Measurements from ENCODE around the gene FNDC3A. TPM values are rescaled to one million over a fixed set of nuclear protein-coding genes. Genes with fewer than 3 reads are reported as not detected.

FNDC3A gene
- total and polyA plus RNA-seq, 4 donors, result 25.2 to 89.5 (median 32.1) TPM

DNA sequence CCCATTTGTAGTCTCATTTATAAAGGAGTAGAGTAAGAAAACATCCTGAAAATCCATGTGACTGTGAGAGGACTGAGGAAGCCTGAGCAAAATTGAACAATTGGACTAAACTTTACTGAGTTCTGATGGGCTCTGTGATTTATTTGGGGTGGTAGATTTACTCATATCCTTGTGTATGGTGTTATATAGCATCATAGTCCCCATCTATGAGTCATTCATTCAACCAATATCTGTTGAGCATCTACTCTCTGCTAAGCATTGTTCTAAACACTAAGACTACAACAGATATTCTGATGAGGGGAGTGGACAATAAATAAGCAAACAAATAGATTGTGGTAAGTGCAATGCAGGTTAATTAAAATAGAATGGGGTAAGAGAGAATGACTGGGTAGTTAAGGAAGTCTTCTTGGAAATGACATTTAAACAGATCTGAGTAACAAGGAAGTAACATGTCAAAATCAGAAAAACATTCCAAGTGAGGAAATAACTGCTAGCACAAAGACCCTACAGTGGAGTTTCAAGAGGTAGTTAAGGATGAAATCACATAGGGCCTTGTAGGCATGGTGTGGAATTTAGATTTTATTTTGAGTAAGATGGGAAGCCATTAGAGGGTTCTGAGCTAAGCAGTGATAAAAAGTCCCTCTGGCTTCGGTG is 208.1 kb downstream of the FNDC3A start (continued):
- TF ChIP-seq REST (IDR thresholded peaks at IDR 0.05) (no peak), HNF4A (conservative IDR thresholded peaks at IDR 0.05) (no peak), MAX (IDR thresholded peaks at IDR 0.05) (no peak), RXRA (IDR thresholded peaks at IDR 0.05) (no peak), RAD21 (IDR thresholded peaks at IDR 0.05) (no peak), FOXA1 (IDR thresholded peaks at IDR 0.05) (no peak), GABPA (IDR thresholded peaks at IDR 0.05 in 1 of 2, conservative IDR thresholded peaks at IDR 0.05 in 1 of 2) (no peak), EGR1 (IDR thresholded peaks at IDR 0.05; ENCODE audit: low read depth in 2 of 2) (no peak)

DNA sequence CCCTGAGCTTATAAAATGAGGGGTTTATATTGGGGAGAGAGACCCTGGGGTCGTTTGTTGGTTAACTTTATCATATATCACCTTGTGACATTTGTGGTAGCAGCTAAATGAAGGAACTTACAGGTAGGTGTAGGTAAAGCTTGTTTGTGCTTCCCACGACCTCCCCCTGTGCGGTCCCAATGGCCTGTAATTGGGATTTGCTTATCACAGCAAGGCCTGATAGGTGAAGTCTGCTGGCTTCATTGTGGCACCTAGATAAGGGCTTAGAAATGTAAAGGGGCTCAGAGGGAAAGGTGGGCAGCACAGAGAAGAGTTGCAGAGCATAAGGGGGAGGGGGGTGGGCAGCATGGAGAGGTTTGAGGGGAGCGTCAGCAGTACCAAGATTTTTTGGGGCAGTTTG is 208.9 kb downstream of the FNDC3A start:
- WGBS, result 88% methylated on average over 4 of the region's 4 CpGs
- no peak for DNase-seq (ENCODE audit: low spot score)
- no peaks in the 10 kb centered on the region for H3K27me3 ChIP-seq (ENCODE audit: control insufficient read depth in 4 of 4, insufficient read depth in 4 of 4, low read length in 3 of 4)
- H3K9me3 ChIP-seq (ENCODE audit: control insufficient read depth in 4 of 4, low read length in 3 of 4), result no peaks in the 10 kb centered on the region
- TF ChIP-seq FOXA2 (IDR thresholded peaks at IDR 0.05) (no peak), ATF3 (IDR thresholded peaks at IDR 0.05) (no peak), NR2F2 (IDR thresholded peaks at IDR 0.05) (no peak), SP1 (IDR thresholded peaks at IDR 0.05) (no peak), HNF4A (conservative IDR thresholded peaks at IDR 0.05) (no peak), MAX (IDR thresholded peaks at IDR 0.05) (no peak), FOXA1 (IDR thresholded peaks at IDR 0.05) (no peak), YY1 (IDR thresholded peaks at IDR 0.05) (no peak), REST (IDR thresholded peaks at IDR 0.05) (no peak), RXRA (IDR thresholded peaks at IDR 0.05) (no peak), GABPA (IDR thresholded peaks at IDR 0.05 in 1 of 2, conservative IDR thresholded peaks at IDR 0.05 in 1 of 2) (no peak), EGR1 (IDR thresholded peaks at IDR 0.05; ENCODE audit: low read depth in 2 of 2) (no peak), TAF1 (conservative IDR thresholded peaks at IDR 0.05) (no peak)
- TF ChIP-seq, protein P1, sequence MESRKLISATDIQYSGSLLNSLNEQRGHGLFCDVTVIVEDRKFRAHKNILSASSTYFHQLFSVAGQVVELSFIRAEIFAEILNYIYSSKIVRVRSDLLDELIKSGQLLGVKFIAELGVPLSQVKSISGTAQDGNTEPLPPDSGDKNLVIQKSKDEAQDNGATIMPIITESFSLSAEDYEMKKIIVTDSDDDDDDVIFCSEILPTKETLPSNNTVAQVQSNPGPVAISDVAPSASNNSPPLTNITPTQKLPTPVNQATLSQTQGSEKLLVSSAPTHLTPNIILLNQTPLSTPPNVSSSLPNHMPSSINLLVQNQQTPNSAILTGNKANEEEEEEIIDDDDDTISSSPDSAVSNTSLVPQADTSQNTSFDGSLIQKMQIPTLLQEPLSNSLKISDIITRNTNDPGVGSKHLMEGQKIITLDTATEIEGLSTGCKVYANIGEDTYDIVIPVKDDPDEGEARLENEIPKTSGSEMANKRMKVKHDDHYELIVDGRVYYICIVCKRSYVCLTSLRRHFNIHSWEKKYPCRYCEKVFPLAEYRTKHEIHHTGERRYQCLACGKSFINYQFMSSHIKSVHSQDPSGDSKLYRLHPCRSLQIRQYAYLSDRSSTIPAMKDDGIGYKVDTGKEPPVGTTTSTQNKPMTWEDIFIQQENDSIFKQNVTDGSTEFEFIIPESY (IDR thresholded peaks at IDR 0.05), result no peak
- H3K4me3 ChIP-seq (ENCODE audit: low read depth in 1 of 3, low read length in 3 of 3), result no peak overlapping the region
- peaks cover 10 to 44% (median 43%) of the 10 kb centered on the region in 4 donors for H3K36me3 ChIP-seq (ENCODE audit: control insufficient read depth in 4 of 4, insufficient read depth in 3 of 4, low read depth in 1 of 4, low read length in 3 of 4)
- no peak overlapping the region for H3K27ac ChIP-seq (ENCODE audit: low read depth in 1 of 2, low read length in 2 of 2)
- peaks cover 0 to 1% (median 0%) of the 10 kb centered on the region in 4 donors for H3K4me1 ChIP-seq (ENCODE audit: control insufficient read depth in 4 of 4, insufficient read depth in 4 of 4, low read length in 3 of 4)
- no peak overlapping the region for H3K9ac ChIP-seq (ENCODE audit: low read depth in 1 of 2, low read length in 2 of 2)
